HepG2 (cell line): ENCODE data around the gene KIAA2012. TPM values are rescaled to one million over a fixed set of nuclear protein-coding genes. Genes with fewer than 3 reads are reported as not detected.
A peak's percentile ranks its signal among the peaks of the same experiment; 100 is the strongest.

ENCODE experiments used
- BRD4 ChIP-seq: sonication (generic); formaldehyde crosslinking; IDR thresholded peaks from 2 replicates; pipeline ENCODE4 v1.4.0; 2020; ENCODE audit warnings: missing genetic modification reagents
- CBX2 ChIP-seq, 2 experiments: fragments of 200-600 bp in 1 of 2; sonication (generic); formaldehyde crosslinking in 1 of 2; IDR thresholded peaks; 2 replicates each; pipeline versions ENCODE4 v1.7.0 to v1.8.1; 2018 to 2022; ENCODE audit warnings: low read depth in 2 of 2, low read length in 1 of 2, mild to moderate bottlenecking in 1 of 2, missing genetic modification reagents in 1 of 2
- DMTF1 ChIP-seq: sonication (generic); formaldehyde crosslinking; IDR thresholded peaks from 2 replicates; pipeline ENCODE4 v1.4.0; 2020; ENCODE audit warnings: mild to moderate bottlenecking, missing genetic modification reagents
- EED ChIP-seq: sonication (generic); formaldehyde crosslinking; IDR thresholded peaks from 2 replicates; pipeline ENCODE4 v1.5.0; 2020; ENCODE audit warnings: mild to moderate bottlenecking, missing genetic modification reagents
- FOSL1 ChIP-seq: sonication (generic); formaldehyde crosslinking; IDR thresholded peaks from 2 replicates; pipeline ENCODE4 v1.9.0; 2021; ENCODE audit warnings: missing genetic modification reagents, borderline replicate concordance
- FOSL2 ChIP-seq: sonication (generic); formaldehyde crosslinking; IDR thresholded peaks from 2 replicates; pipeline ENCODE4 v1.4.0; 2020; ENCODE audit warnings: missing genetic modification reagents
- GLI4 ChIP-seq: sonication (generic); formaldehyde crosslinking; IDR thresholded peaks from 2 replicates; pipeline ENCODE4 v1.5.1; 2020; ENCODE audit warnings: missing genetic modification reagents, mild to moderate bottlenecking, moderate library complexity, borderline replicate concordance
- ISX ChIP-seq: sonication (generic); formaldehyde crosslinking; conservative IDR thresholded peaks from 2 replicates; pipeline ENCODE4 v1.5.0; 2020; ENCODE audit warnings: missing genetic modification reagents
- MXD3 ChIP-seq: IDR thresholded peaks from 2 replicates; pipeline ENCODE4 v1.6.1; 2016; ENCODE audit warnings: mild to moderate bottlenecking, missing biosample characterization, missing genetic modification reagents
- MZF1 ChIP-seq: sonication (generic); formaldehyde crosslinking; IDR thresholded peaks from 2 replicates; pipeline ENCODE4 v1.8.1; 2023; ENCODE audit warnings: mild to moderate bottlenecking, missing genetic modification reagents, borderline replicate concordance
- PITX1 ChIP-seq: sonication (generic); formaldehyde crosslinking; IDR thresholded peaks from 2 replicates; pipeline ENCODE4 v1.5.1; 2020; ENCODE audit warnings: mild to moderate bottlenecking, missing genetic modification reagents
- RELA ChIP-seq: sonication (generic); formaldehyde crosslinking; IDR thresholded peaks from 2 replicates; pipeline ENCODE4 v1.4.0; 2020; ENCODE audit warnings: missing genetic modification reagents
- SALL2 ChIP-seq: sonication (generic); formaldehyde crosslinking; IDR thresholded peaks from 2 replicates; pipeline ENCODE4 v1.8.1; 2023; ENCODE audit warnings: mild to moderate bottlenecking, missing genetic modification reagents, inconsistent platforms
- SMAD1 ChIP-seq: sonication (generic); formaldehyde crosslinking; IDR thresholded peaks from 2 replicates; pipeline ENCODE4 v1.4.0; 2020; ENCODE audit warnings: missing genetic modification reagents, low read depth, mild to moderate bottlenecking, borderline replicate concordance
- SRF ChIP-seq: IDR thresholded peaks from 2 replicates; pipeline ENCODE4 v1.6.1; 2011; ENCODE audit warnings: mild to moderate bottlenecking, low read depth, low read length, moderate library complexity
- ZBTB3 ChIP-seq: sonication (generic); formaldehyde crosslinking; IDR thresholded peaks from 2 replicates; pipeline ENCODE4 v1.4.0; 2020; ENCODE audit warnings: low read depth, mild to moderate bottlenecking, moderate library complexity, missing genetic modification reagents, borderline replicate concordance
- ZNF24 ChIP-seq: fragments of 450-650 bp; IDR thresholded peaks from 2 replicates; pipeline ENCODE4 v1.6.1; 2017; ENCODE audit warnings: antibody characterized with exemption, mild to moderate bottlenecking
- ZNF460 ChIP-seq: sonication (generic); formaldehyde crosslinking; IDR thresholded peaks from 2 replicates; pipeline ENCODE4 v1.5.1; 2020; ENCODE audit warnings: missing genetic modification reagents, mild to moderate bottlenecking, borderline replicate concordance
- ZNF556 ChIP-seq: sonication (generic); formaldehyde crosslinking; IDR thresholded peaks from 2 replicates; pipeline ENCODE4 v1.4.0; 2020; ENCODE audit warnings: mild to moderate bottlenecking, missing genetic modification reagents, borderline replicate concordance
- ZNF652 ChIP-seq: IDR thresholded peaks from 2 replicates; pipeline ENCODE4 v1.6.1; 2016; ENCODE audit warnings: low read depth, borderline replicate concordance
- ZNF883 ChIP-seq: sonication (generic); formaldehyde crosslinking; IDR thresholded peaks from 2 replicates; pipeline ENCODE4 v1.5.1; 2020; ENCODE audit warnings: mild to moderate bottlenecking, missing genetic modification reagents; ENCODE audit errors: not compliant biosample characterization
- ZSCAN29 ChIP-seq: sonication (generic); formaldehyde crosslinking; conservative IDR thresholded peaks from 2 replicates; pipeline ENCODE4 v1.4.0; 2020; ENCODE audit warnings: mild to moderate bottlenecking, missing genetic modification reagents
- polyA plus RNA-seq, 8 experiments: library from polyadenylated mRNA; depleted of rRNA in 3 of 8; stranded (reverse) in 7 of 8; unstranded in 1 of 8; fragments of >200 nt; fragmentation: Illumina TruSeq in 4 of 8; extraction: Trizol in 4 of 8; gene quantifications; 2 replicates each; pipeline versions ENCODE4 v1.2.1 to v1.2.3, GENCODE V29; 2011 to 2016; ENCODE audit warnings: low read depth in 4 of 8, missing spikeins in 1 of 8, mixed read lengths in 1 of 8; ENCODE audit not compliant: insufficient read depth in 1 of 8
- total RNA-seq, 5 experiments: library from RNA; depleted of rRNA; stranded (reverse); fragments of >200 nt; fragmentation: Illumina TruSeq; extraction: Trizol; gene quantifications; 2 replicates each; pipeline ENCODE4 v1.2.3, GENCODE V29; 2016; ENCODE audit warnings: low read depth in 1 of 5
- TF ChIP-seq, protein P1 (sequence below): sonication (generic); formaldehyde crosslinking; IDR thresholded peaks from 2 replicates; pipeline ENCODE4 v1.5.0; 2020; ENCODE audit warnings: missing genetic modification reagents
- TF ChIP-seq, protein P2 (sequence below): sonication (generic); formaldehyde crosslinking; IDR thresholded peaks from 2 replicates; pipeline ENCODE4 v1.5.0; 2020; ENCODE audit warnings: missing genetic modification reagents

KIAA2012 gene
- total and polyA plus RNA-seq, 2 of the 13 experiments (the other 11 are each of a cell fraction or from before 2014, with no cell fraction given), result not detected

- TF ChIP-seq, protein P1, sequence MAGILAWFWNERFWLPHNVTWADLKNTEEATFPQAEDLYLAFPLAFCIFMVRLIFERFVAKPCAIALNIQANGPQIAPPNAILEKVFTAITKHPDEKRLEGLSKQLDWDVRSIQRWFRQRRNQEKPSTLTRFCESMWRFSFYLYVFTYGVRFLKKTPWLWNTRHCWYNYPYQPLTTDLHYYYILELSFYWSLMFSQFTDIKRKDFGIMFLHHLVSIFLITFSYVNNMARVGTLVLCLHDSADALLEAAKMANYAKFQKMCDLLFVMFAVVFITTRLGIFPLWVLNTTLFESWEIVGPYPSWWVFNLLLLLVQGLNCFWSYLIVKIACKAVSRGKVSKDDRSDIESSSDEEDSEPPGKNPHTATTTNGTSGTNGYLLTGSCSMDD (CRISPR knock-in tag), result no peak
- TF ChIP-seq EED (CRISPR knock-in tag) (no peak), ZNF652 (CRISPR knock-in tag) (no peak), ZSCAN29 (CRISPR knock-in tag) (no peak), SMAD1 (CRISPR knock-in tag) (no peak), CBX2 (IDR thresholded peaks at IDR 0.05; ENCODE audit: low read depth, low read length) (no peak), CBX2 (CRISPR knock-in tag; IDR thresholded peaks at IDR 0.05; ENCODE audit: low read depth) (no peak), PITX1 (no peak), ISX (CRISPR knock-in tag) (no peak), MXD3 (CRISPR knock-in tag) (0 out of 2 replicates have a peak, but pooled peaks have one; percentile 4), SRF (no peak), ZBTB3 (CRISPR knock-in tag) (no peak), RELA (CRISPR knock-in tag) (no peak), GLI4 (CRISPR knock-in tag) (no peak), FOSL1 (CRISPR knock-in tag) (no peak), MZF1 (CRISPR knock-in tag) (no peak), DMTF1 (CRISPR knock-in tag) (no peak), ZNF460 (CRISPR knock-in tag) (no peak), SALL2 (CRISPR knock-in tag) (no peak), BRD4 (CRISPR knock-in tag) (no peak), ZNF556 (no peak), ZNF883 (CRISPR knock-in tag) (peak; percentile 15), ZNF24 (no peak), FOSL2 (no peak)
- TF ChIP-seq, protein P2, sequence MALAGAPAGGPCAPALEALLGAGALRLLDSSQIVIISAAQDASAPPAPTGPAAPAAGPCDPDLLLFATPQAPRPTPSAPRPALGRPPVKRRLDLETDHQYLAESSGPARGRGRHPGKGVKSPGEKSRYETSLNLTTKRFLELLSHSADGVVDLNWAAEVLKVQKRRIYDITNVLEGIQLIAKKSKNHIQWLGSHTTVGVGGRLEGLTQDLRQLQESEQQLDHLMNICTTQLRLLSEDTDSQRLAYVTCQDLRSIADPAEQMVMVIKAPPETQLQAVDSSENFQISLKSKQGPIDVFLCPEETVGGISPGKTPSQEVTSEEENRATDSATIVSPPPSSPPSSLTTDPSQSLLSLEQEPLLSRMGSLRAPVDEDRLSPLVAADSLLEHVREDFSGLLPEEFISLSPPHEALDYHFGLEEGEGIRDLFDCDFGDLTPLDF (CRISPR knock-in tag), result no peak
These were observed 38.6 kb upstream of the KIAA2012 start (continued) for GRCh38 chr2:202034249-202035088.
